CD14-positive monocyte (primary cell): ENCODE data around the gene C1QTNF3. TPM values are rescaled to one million over a fixed set of nuclear protein-coding genes. Genes with fewer than 3 reads are reported as not detected.

ENCODE experiments used
- DNase-seq, 3 donors: peaks; one replicate each; pipeline ENCODE4 v3.0.0-alpha.2; 2011 to 2022
- H2AFZ ChIP-seq: 2 replicates; pipeline ENCODE4 v1.6.0; 2012; ENCODE audit warnings: mild to moderate bottlenecking, low read depth, low read length, inconsistent platforms; ENCODE audit not compliant: insufficient read depth, poor library complexity, severe bottlenecking
- H3K27ac ChIP-seq, 2 donors: 1 replicate in 1 of 2; 2 replicates in 1 of 2; pipeline ENCODE4 v1.5.1; 2012 to 2013; ENCODE audit warnings: low read length in 2 of 2, control low read depth in 1 of 2, inconsistent platforms in 1 of 2, low read depth in 1 of 2, mild to moderate bottlenecking in 1 of 2
- H3K27me3 ChIP-seq, 2 donors: one replicate each; pipeline versions ENCODE4 v1.6.0 to v1.6.1; 2011 to 2013; ENCODE audit warnings: low read length in 2 of 2; ENCODE audit not compliant: control insufficient read depth in 2 of 2, insufficient read depth in 2 of 2
- H3K36me3 ChIP-seq, 2 donors: replicated peaks in 1 of 2; 1 replicate in 1 of 2; 2 replicates in 1 of 2; pipeline versions ENCODE4 v1.5.1 to v1.6.1; 2012 to 2013; ENCODE audit warnings: low read length in 2 of 2, control low read depth in 1 of 2, inconsistent platforms in 1 of 2, mild to moderate bottlenecking in 1 of 2; ENCODE audit not compliant: insufficient read depth in 2 of 2, control insufficient read depth in 1 of 2
- H3K4me1 ChIP-seq, 2 donors: 1 replicate in 1 of 2; 2 replicates in 1 of 2; pipeline versions ENCODE4 v1.5.1 to v1.6.1; 2012 to 2013; ENCODE audit warnings: low read length in 2 of 2, control low read depth in 1 of 2, inconsistent platforms in 1 of 2, mild to moderate bottlenecking in 1 of 2, moderate library complexity in 1 of 2; ENCODE audit not compliant: insufficient read depth in 2 of 2, control insufficient read depth in 1 of 2
- H3K4me2 ChIP-seq: replicated peaks from 2 replicates; pipeline ENCODE3; 2012; ENCODE audit warnings: low read length, moderate library complexity, mild to moderate bottlenecking; ENCODE audit not compliant: poor library complexity, severe bottlenecking; ENCODE audit errors: extremely low read depth
- H3K4me3 ChIP-seq, 3 experiments: fragments of 200-600 bp in 1 of 3; sonication (generic) in 1 of 3; replicated peaks in 1 of 3; 1 replicate in 2 of 3; 2 replicates in 1 of 3; pipeline ENCODE4 v1.5.1; 2011 to 2013; ENCODE audit warnings: low read length in 3 of 3, mild to moderate bottlenecking in 3 of 3, control low read depth in 2 of 3, low read depth in 2 of 3, inconsistent platforms in 1 of 3, moderate library complexity in 1 of 3
- H3K79me2 ChIP-seq: 2 replicates; pipeline ENCODE4 v1.6.0; 2012; ENCODE audit warnings: mild to moderate bottlenecking, control low read depth, inconsistent platforms, low read length, moderate library complexity; ENCODE audit not compliant: insufficient read depth
- H3K9ac ChIP-seq: 2 replicates; pipeline ENCODE4 v1.6.0; 2017; ENCODE audit warnings: low read length, mild to moderate bottlenecking; ENCODE audit not compliant: insufficient read depth, poor library complexity, severe bottlenecking
- H3K9me3 ChIP-seq, 2 donors: replicated peaks in 1 of 2; 1 replicate in 1 of 2; 2 replicates in 1 of 2; pipeline versions ENCODE4 v1.5.1 to v1.6.1; 2012 to 2013; ENCODE audit warnings: low read length in 2 of 2, control low read depth in 1 of 2; ENCODE audit not compliant: control insufficient read depth in 1 of 2, insufficient read depth in 1 of 2
- H4K20me1 ChIP-seq: 2 replicates; pipeline ENCODE4 v1.6.0; 2012; ENCODE audit warnings: mild to moderate bottlenecking, low read length, control low read depth, moderate library complexity; ENCODE audit not compliant: insufficient read depth
- H3K27ac Mint-ChIP-seq, 7 donors: one replicate each; pipeline ENCODE4 v1.8.0; 2020; ENCODE audit warnings: mild to moderate bottlenecking in 7 of 7, mixed read lengths in 7 of 7, moderate library complexity in 6 of 7, inconsistent platforms in 2 of 7
- H3K27me3 Mint-ChIP-seq, 3 donors: one replicate each; pipeline ENCODE4 v1.8.0; 2021 to 2022; ENCODE audit warnings: low read depth in 3 of 3, mild to moderate bottlenecking in 3 of 3, mixed read lengths in 3 of 3, moderate library complexity in 3 of 3, inconsistent platforms in 1 of 3
- H3K36me3 Mint-ChIP-seq, 2 donors: one replicate each; pipeline ENCODE4 v1.8.0; 2020; ENCODE audit warnings: mixed read lengths in 2 of 2, inconsistent platforms in 1 of 2, mild to moderate bottlenecking in 1 of 2
- H3K4me1 Mint-ChIP-seq: one replicate; pipeline ENCODE4 v1.8.0; 2020; ENCODE audit warnings: mild to moderate bottlenecking, mixed read lengths
- H3K4me3 Mint-ChIP-seq, 2 donors: one replicate each; pipeline ENCODE4 v1.8.0; 2020; ENCODE audit warnings: mild to moderate bottlenecking in 2 of 2, mixed read lengths in 2 of 2, moderate library complexity in 1 of 2
- H3K9me3 Mint-ChIP-seq, 7 donors: one replicate each; pipeline ENCODE4 v1.8.0; 2020 to 2022; ENCODE audit warnings: mixed read lengths in 7 of 7, mild to moderate bottlenecking in 6 of 7, moderate library complexity in 6 of 7, inconsistent platforms in 2 of 7
- CTCF ChIP-seq: fragments of 200-600 bp; IDR thresholded peaks from one replicate; pipeline ENCODE4 v1.8.0; 2022; ENCODE audit warnings: antibody characterized with exemption, mild to moderate bottlenecking
- WGBS: methylation state at CpG from one replicate; pipeline ENCODE4 v1.1.5; 2013; ENCODE audit warnings: missing lambda C conversion rate; ENCODE audit not compliant: insufficient coverage; 5-methylcytosine and 5-hydroxymethylcytosine counted together
- intact Hi-C, 2 donors: fragments of 100-400 bp; cut with micrococcal nuclease; formaldehyde crosslinking; loops; one replicate each; pipeline versions ENCODE4 v1.15.0 to v1.15.1; 2023
- polyA plus RNA-seq, 3 donors: library from polyadenylated mRNA; depleted of rRNA in 1 of 3; unstranded in 2 of 3; stranded (reverse) in 1 of 3; fragments of 300-500 nt in 2 of 3; fragments of >200 nt in 1 of 3; fragmentation: Illumina TruSeq in 2 of 3; gene quantifications; 1 replicate in 2 of 3; 2 replicates in 1 of 3; pipeline ENCODE4 v1.2.3, GENCODE V29; 2012 to 2021

The C1QTNF3 gene
- polyA plus RNA-seq, 3 donors = 1.5 TPM; not detected in 2

GRCh38 chr5:34026089-34026761 is 16.8 kb downstream of the C1QTNF3 start:
- Histone ChIP-seq H3K4me3 (no peak overlapping the region), H4K20me1 (no peaks in the 10 kb centered on the region), H3K4me2 (no peak overlapping the region), H3K79me2 (no peaks in the 10 kb centered on the region), H3K4me1 (no peaks in the 10 kb centered on the region), H3K27ac (no peak overlapping the region), H3K36me3 (peaks cover 5 to 6% of the 10 kb centered on the region in 2 donors), H2AFZ (no peak overlapping the region), H3K9me3 (no peaks in the 10 kb centered on the region), H3K9ac (no peak overlapping the region), H3K27me3 (no peaks in the 10 kb centered on the region)
- Mint-ChIP-seq H3K27ac (peak overlapping the region in 1 of 7 donors; percentile 0), H3K4me1 (no peaks in the 10 kb centered on the region), H3K9me3 (no peaks in the 10 kb centered on the region), H3K36me3 (peaks cover 16 to 26% of the 10 kb centered on the region in 2 donors), H3K4me3 (no peak overlapping the region), H3K27me3 (peaks cover 0 to 2% (median 0%) of the 10 kb centered on the region in 3 donors)
- no peak for TF ChIP-seq CTCF
- intact Hi-C loops = no loop called here
- DNase-seq = no peak
- WGBS = 100% methylated on average over 5 of the region's 9 CpGs

- no peaks in the 10 kb centered on the region for H3K4me1 ChIP-seq
- Mint-ChIP-seq H3K27ac (no peak overlapping the region), H3K4me3 (no peak overlapping the region), H3K9me3 (no peaks in the 10 kb centered on the region), H3K27me3 (no peaks in the 10 kb centered on the region), H3K36me3 (peaks cover 15 to 31% of the 10 kb centered on the region in 2 donors), H3K4me1 (no peaks in the 10 kb centered on the region)
- intact Hi-C loops = no loop called here
- H3K9me3 ChIP-seq = no peaks in the 10 kb centered on the region
- H3K27me3 ChIP-seq = no peaks in the 10 kb centered on the region
- DNase-seq = no peak
- H2AFZ ChIP-seq = no peak overlapping the region
- WGBS = no CpG with 5 or more reads among the region's 2 CpGs
- no peak overlapping the region for H3K4me2 ChIP-seq
- H3K9ac ChIP-seq = no peak overlapping the region
- H3K27ac ChIP-seq = no peak overlapping the region
- H3K79me2 ChIP-seq = no peaks in the 10 kb centered on the region
- peaks cover 5 to 6% of the 10 kb centered on the region in 2 donors for H3K36me3 ChIP-seq
- TF ChIP-seq CTCF = no peak
- no peaks in the 10 kb centered on the region for H4K20me1 ChIP-seq
- H3K4me3 ChIP-seq = no peak overlapping the region
Observed at GRCh38 chr5:34022121-34022705, 20.8 kb downstream of the C1QTNF3 start.
